Lower leg skin (tissue), 4 donors: ENCODE data around the gene OTUD7B. TPM values are rescaled to one million over a fixed set of nuclear protein-coding genes. Genes with fewer than 3 reads are reported as not detected.

ENCODE experiments used
- DNase-seq, 2 donors: peaks; one replicate each; pipeline ENCODE4 v3.0.0-alpha.2; 2019; ENCODE audit warnings: low spot score in 2 of 2
- H3K4me3 ChIP-seq: fragments of 200-600 bp; sonication (generic); 2 replicates; pipeline ENCODE4 v1.5.1; 2017; ENCODE audit warnings: mild to moderate bottlenecking, low read depth; ENCODE audit not compliant: poor library complexity, severe bottlenecking
- CTCF ChIP-seq, 3 donors: fragments of 450-650 bp; IDR thresholded peaks; one replicate each; pipeline ENCODE4 v1.5.1; 2016; ENCODE audit warnings: antibody characterized with exemption in 3 of 3, mild to moderate bottlenecking in 3 of 3, moderate library complexity in 2 of 3
- POLR2A ChIP-seq, 2 donors: fragments of 450-650 bp; IDR thresholded peaks; one replicate each; pipeline ENCODE4 v1.6.1; 2016 to 2017; ENCODE audit warnings: antibody characterized with exemption in 2 of 2, mild to moderate bottlenecking in 1 of 2, moderate library complexity in 1 of 2
- WGBS, 2 donors: methylation state at CpG; one replicate each; pipeline ENCODE4 v1.1.5; 2018; 5-methylcytosine and 5-hydroxymethylcytosine counted together
- intact Hi-C: fragments of 100-400 bp; cut with DNase I; formaldehyde crosslinking; loops from one replicate; pipeline ENCODE4 v1.15.0; 2023; ENCODE audit warnings: low total_unique reads
- total RNA-seq, 4 donors: library from RNA; depleted of rRNA; stranded (reverse); fragments of >200 nt; gene quantifications; one replicate each; pipeline ENCODE4 v1.1.0, GENCODE V29; 2016

OTUD7B gene
- total RNA-seq, 4 donors from 2014 or later = 16.9 to 21.4 (median 18.4) TPM

GRCh38 chr1:149925751-149926150, 84.8 kb downstream of the OTUD7B start:
- DNase-seq = no peak
- H3K4me3 ChIP-seq = no peak overlapping the region
- WGBS, 2 donors = 84 to 89% methylated on average over 2 of the region's 2 CpGs
- intact Hi-C loops = no loop called here
- TF ChIP-seq CTCF (IDR thresholded peaks at IDR 0.05) = no peak
- no peak for TF ChIP-seq POLR2A (IDR thresholded peaks at IDR 0.05)

- WGBS, 2 donors = 82 to 88% methylated on average over 3 of the region's 3 CpGs
- no peak overlapping the region for H3K4me3 ChIP-seq
- intact Hi-C loops = no loop called here
- DNase-seq = no peak
- no peak for TF ChIP-seq POLR2A (IDR thresholded peaks at IDR 0.05)
- no peak for TF ChIP-seq CTCF (IDR thresholded peaks at IDR 0.05)
Observed at GRCh38 chr1:149925345-149925744, 85.2 kb downstream of the OTUD7B start.

- intact Hi-C loops = no loop called here
- 81 to 87% methylated on average over 10 of the region's 10 CpGs for WGBS, 2 donors
- H3K4me3 ChIP-seq = no peak overlapping the region
- DNase-seq = no peak
- no peak for TF ChIP-seq POLR2A (IDR thresholded peaks at IDR 0.05)
- no peak for TF ChIP-seq CTCF (IDR thresholded peaks at IDR 0.05)
Observed at GRCh38 chr1:149923626-149924025, 86.9 kb downstream of the OTUD7B start.

DNA sequence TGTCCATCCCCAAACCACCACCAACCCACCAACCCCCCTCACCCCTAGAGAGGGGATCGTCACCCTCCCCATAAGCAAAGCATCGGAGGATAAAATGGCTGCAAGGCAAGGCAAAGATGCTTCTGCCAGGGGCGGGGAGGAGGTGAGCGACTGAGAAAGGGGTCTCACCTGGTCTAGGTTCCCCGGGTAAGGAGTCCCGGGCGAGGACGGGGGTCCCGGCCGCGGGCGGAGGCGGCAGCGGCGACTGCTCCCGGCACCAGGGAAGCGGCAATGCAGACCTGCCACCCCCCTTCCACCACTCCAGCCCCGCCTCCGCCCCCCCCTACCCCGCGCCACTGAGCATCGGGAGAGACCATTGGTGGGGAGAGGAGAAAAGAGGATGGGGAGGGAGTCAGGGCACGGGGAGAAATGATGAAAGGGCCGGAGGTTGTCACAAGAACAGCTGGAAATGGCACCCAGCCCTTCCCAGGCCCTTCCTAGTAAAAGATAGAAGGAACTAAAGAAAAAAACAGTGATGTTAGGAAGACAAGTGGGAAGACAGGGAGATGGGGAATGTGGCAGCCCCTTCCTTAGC, 92.9 kb downstream of the OTUD7B start, which contains the start of gene SV2A:
Gene SV2A (minus strand): TSS at position 274 of the 574 bp plus-strand sequence. CDS start 4,004 bp downstream, outside the sequence.
- WGBS, 2 donors = 1 to 2% methylated on average over 24 of the region's 24 CpGs
- intact Hi-C loops = no loop called here
- no peak within 1 kb of the TSS for H3K4me3 ChIP-seq
- peak in 1 of 2 donors; percentile 81 for DNase-seq
- TF ChIP-seq POLR2A (IDR thresholded peaks at IDR 0.05) (no peak), CTCF (IDR thresholded peaks at IDR 0.05) (no peak)

GRCh38 chr1:149916898-149917252, 93.7 kb downstream of the OTUD7B start:
- TF ChIP-seq POLR2A (IDR thresholded peaks at IDR 0.05) (no peak), CTCF (IDR thresholded peaks at IDR 0.05) (no peak)
- WGBS, 2 donors = 11 to 26% methylated on average over 10 of the region's 10 CpGs
- no peak overlapping the region for H3K4me3 ChIP-seq
- DNase-seq = peak in 1 of 2 donors; percentile 59
- intact Hi-C loops = no loop called here
